G401.6 (cell line): ENCODE measurements around the gene TMEM30B.

Source experiments
- FAIRE-seq: peaks from 2 replicates; lab custom pipeline; 2012; peaks lifted over from hg19 to GRCh38; lab: Jason Lieb, UNC

TMEM30B gene

DNA sequence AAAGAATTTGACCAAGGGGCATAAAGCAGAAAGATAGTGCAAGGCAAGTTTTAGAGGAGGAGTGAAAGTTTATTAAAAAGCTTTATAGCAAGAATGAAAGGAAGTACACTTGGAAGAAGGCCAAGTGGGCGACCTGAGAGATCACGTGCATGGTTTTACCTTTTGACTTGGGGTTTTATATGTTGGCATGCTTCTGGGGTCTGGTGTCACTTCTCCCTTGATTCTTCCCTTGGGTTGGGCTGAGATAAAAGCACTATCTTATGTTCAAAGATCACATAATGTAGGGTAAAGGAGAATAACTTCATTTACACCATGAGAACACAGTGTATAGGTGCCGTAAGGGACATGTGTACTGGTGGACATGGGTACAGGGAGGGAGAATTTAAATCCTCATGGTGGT, 17.7 kb upstream of the TMEM30B start:
- no peak for FAIRE-seq

DNA sequence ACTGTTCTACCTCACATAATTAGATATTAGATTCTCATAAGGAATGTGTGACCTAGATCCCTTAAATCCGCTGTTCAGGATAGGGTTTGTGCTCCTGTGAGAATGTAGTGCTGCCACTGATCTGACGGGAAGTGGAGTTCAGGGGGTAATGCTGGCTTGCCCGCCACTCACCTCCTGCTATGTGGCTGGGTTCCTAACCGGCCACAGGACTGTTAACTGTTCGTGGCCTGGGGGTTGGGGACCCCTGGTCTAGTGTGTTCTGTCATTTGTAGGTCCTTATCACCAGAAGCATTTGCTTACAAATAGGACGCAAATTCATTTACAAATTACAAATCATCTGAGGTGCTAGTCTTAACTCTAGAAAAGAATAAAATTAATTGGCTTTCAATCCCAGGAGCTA, 16.4 kb upstream of the TMEM30B start:
- FAIRE-seq, result no peak

DNA sequence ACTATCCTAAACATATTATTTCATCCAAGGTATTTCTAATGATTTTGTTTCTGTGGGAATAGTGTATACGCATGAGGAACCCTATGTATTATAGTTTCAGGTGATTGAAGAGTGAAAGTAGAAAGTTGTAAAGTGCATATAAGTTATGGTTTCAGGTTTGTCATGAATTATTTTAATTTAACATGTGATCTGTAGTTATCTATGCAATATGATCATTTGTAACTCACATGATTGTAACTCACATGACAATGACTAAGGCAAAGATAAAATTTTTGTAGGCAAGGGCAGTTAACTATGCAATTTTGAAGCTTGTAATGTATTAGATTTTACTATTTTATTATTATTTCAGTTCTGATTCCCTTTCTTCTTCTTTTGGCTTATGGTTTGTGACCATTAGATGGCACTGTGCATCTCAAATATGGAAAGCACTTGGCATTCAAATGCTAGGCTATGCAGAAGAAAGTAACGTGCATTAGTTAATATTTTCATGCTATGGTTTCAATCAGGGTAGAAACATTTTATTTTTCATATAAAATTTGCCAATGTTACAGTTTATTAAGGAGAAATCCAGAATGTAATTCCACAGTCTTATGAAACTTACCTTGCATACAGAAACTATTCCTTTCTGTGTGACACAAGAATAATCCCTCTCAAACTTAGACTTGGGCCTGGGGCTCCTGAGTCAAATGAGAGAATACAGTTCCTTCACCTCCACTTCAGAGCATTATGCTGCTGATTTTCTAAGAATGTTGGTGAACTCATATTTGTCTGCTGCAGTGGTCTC, 15.8 kb upstream of the TMEM30B start:
- FAIRE-seq, result peak; percentile 66

DNA sequence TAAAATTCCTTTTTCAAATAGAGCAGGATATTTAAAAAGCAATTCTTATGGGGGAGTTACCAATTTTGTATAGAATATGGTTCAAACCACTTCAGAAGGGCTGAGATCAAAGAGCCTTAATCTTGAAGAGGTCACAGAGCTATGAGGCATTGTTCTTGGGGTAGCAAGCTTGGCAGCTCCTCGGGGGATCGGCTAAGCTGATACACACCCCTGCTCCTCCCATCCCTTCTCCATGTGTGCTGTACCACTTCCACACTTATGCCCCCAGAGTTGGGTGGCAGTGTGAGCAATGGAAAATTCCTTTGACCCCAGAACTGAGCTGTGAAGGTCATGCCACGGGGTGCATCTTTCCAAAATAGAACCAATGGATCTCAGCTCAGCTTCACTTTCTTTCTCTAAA, 15.0 kb upstream of the TMEM30B start:
- FAIRE-seq, result no peak

DNA sequence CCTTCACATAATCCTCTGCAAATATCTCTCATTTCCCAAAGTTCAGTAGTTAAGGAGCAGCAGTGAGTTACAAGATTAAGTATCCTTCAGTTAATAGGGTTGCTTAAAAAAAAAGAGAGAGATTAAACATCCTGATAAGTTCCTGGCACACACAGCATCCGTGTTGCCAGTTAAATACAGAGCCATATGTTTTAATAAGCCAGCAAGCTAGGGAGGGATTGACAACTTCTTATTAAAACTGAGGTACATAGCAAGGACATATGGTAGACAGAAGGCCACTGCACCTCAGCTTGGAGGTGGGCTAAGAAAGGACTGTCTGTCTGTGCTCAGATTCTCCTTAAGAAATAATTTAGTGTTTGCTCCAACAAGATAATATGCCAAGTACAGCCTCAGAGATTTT, 9.6 kb upstream of the TMEM30B start:
- FAIRE-seq, result no peak

DNA sequence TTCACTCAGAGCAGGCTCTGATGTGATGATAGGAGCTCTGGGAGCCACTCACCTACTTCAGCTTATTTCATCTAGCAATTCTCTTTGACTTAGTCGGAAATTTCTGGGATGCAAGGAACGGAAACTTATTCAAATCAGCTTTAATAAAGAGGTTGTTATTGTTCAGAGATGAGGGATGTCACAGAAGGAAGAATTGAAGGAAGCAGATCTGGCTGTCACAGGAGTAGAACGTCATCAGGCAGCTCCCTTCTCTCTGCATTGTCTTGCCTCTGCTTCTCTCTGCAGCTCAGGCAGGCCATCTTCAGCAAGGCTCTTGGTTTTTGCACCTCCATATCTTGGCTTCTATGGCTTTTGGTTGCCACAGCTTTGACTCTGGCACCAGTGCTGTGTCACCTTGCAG, 7.6 kb upstream of the TMEM30B start:
- FAIRE-seq, result no peak

DNA sequence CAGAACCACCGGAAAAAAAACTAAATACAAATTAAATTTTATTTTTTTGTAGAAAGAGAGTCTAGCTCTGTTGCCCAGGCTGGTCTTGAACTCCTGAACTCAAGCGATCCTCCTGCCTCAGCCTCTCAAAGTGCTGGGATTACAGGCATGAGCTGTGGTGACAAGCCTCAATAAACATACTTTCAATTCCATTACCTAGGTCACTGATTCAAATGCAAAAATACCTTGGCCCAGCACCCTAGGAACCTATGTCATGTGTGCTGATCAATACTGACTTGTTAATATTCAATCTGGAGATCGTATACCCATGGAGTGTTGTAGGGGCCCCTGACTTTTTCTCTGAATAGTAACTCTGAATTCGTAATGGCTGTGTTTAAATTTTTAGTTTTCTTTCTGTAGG, 7.1 kb upstream of the TMEM30B start:
- FAIRE-seq, result no peak

DNA sequence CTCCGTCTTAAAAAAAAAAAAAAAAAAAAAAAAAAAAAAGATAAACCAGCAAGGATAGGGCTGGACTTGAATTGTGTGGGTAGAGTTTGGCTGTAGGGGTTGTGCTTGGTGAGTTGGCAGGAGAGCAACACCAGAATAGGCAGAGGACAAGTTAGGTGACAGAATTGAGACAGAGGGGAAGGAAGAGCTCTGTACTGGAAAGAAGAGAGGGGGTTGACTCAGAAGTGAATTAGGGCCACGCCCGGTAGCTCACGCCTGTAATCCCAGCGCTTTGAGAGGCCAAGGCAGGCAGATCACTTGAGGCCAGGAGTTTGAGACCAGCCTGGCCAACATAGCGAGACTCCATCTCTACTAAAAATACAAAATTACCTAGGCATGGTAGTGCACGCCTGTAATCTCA, 6.1 kb upstream of the TMEM30B start:
- FAIRE-seq, result no peak

DNA sequence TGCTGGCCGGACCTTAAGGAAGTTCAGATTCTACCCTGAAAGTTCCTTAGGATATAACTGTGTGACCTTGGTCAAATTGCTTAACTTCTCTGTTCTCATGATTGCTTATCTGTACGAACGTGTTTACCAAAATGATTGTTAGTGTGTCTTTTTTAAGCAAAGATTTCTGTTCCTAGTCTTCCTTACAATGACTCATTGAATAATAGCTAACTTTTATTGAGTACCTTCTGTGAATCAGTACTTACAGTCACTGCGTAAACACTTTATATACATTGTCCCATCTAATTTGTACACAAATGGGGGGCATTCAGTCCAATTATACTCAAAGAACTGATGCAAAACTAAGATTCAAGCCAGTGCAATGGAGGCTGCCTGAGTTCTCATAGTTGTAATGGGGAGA, 4.2 kb upstream of the TMEM30B start:
- no peak for FAIRE-seq

DNA sequence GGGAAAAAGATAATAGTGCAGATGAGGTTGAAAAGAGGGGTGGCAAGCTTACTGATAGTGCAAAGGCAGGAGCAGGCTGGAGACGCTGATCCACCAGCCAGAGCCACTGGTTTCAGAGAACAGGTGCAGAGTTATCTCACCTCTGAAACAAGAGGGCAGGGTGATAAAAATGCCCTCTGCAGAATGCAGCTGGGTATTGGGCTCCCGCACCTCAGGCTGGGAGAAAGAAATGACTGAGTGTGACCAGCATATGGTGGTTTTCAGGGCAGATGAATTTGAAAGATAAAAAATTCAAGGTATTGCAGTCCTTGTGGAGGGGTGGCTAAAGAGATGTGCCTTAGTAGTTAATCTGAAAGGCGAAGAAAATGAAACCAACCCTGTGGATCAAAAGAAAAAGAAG, 2.9 kb upstream of the TMEM30B start:
- no peak for FAIRE-seq

DNA sequence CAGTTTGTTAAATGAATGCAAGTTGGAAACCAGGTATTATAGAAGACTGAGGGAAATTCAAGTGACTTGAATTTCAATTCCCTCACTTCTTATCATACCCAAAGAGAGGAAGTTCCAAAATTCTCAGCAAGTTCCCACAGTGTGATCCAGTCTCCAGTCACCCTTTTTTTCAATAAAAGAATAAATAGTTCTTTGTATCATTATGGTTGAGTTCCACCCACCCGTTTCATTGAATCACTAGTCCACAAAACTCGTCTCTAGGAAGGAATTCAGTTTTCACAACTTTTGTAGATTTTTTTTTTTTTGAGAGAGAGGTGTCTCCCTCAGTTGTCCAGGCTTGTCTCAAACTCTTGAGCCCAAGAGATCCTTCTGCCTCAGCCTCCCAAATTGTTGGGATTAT, 1.6 kb upstream of the TMEM30B start:
- no peak for FAIRE-seq

DNA sequence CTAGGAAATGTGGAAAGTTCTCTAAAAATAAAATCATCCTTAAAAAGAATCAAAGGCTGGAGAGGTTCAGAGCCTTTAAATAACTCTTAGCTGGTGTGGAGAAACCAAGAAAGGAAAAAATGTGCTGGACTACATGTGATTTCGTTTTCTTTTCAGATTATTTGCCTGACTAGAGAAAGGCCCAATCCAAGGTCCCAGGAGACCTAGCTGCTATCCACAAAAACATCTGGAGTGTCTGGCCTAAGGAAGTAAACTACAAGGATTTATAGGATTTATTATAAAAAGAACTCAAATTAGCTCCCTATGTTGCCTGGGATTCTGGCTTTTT, 774 bp upstream of the TMEM30B start:
- no peak for FAIRE-seq

DNA sequence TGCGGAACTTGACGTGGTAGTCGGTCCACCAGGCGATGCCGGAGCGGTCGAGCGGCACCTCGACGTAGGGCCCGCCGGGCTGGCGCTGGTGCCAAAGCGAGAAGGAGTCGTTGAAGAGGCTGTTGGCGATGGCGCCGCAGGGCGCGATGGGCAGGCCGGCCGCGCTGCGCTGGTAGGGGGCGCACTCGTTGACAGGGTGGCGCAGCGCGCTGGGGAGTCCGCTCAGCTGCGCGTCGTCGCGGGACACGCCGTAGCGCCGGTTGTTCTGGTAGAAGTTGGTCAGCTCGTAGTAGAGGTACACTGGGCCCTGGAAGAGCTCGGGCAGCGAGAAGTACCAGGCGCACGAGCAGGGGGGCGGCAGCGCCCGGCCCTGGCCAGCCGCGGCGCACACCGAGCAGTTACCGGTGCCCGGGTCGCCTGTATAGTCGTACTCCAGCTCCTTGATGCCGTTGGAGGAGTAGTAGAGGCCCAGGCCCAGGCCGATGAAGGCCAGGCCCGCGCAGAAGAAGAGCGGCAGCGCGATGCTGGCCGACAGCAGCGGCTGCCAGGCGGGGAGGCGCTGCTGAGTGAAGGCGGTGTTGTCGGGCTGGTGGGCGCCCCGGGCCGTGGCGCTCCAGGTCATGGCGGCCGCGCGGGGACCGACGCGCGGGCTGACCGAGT, 482 bp downstream of the TMEM30B start:
- FAIRE-seq, result no peak

DNA sequence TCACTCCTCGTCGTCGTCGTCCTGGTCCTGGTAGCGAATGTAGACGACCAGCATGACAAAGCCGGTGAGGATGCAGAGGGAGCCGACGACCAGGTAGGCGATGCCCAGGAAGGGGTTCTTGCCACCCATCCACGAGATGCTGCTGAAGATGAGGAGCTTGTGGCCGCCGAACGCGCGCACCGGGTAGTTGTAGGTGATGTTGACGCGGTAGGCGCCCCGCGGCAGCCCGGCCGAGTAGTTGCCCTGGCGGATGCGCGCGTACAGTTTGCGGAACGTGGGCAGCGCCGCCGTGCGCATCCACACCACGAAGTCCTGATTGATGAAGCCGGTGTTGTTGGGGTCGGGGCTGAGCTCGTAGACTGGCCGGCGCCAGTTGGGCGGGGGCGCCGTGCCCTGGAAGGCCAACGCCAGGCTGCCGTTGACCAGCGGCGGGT, 1.0 kb downstream of the TMEM30B start:
- FAIRE-seq, result no peak

DNA sequence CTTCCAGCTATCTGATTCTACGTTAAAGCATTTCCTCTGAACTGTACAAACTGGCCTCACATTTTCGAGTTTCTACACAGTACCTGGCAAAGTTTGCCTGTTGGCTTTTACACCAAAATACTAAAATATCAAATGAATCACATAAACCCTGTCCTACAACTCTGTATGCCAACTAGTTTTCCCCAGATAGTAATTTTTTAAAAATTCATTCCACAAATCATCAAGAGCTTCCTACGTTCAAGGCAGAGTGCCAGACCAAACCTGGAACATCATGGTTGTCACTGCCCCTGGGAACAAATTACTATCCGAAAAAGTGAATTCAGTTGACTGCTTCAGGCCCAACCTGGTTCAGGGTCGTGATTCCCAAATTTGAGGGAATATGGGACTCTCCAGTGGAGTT, 2.1 kb downstream of the TMEM30B start:
- no peak for FAIRE-seq

DNA sequence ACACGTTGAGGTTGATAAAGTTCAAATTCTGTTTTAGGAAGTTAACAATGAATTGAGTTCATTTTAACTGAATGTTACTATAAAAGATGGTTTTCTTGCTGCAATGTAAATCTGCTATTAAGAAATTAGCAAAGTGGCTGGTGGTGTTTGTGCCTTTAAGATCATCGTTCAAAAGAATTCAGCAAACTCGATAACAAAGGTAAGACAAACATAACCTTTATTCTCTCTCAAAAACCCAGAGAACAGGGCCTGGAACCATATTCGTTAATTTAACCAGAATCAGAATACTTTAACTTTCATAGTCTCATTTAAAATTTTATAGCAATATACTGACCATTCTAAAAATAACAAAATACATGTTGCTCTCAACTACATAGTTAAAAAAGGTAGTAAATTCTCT, 3.4 kb downstream of the TMEM30B start:
- no peak for FAIRE-seq

DNA sequence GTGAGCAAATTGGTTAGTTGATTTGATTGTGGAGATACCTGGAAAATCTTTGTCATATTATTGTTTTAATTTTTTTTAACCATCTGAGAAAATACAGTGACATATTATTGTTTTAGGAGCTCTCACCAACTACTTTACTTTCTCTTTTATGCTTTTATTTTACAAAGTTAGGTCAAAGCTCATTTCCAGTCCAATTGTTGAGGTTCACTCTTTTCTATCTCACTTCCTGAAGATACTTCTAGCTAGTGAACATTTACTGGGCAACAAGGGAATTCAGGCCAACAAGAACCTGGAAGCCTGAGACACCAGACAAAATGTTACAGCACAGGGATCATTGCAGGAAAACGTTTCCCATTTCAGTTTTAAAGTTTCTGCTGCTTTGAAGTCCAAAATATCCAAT, 3.9 kb downstream of the TMEM30B start:
- no peak for FAIRE-seq

DNA sequence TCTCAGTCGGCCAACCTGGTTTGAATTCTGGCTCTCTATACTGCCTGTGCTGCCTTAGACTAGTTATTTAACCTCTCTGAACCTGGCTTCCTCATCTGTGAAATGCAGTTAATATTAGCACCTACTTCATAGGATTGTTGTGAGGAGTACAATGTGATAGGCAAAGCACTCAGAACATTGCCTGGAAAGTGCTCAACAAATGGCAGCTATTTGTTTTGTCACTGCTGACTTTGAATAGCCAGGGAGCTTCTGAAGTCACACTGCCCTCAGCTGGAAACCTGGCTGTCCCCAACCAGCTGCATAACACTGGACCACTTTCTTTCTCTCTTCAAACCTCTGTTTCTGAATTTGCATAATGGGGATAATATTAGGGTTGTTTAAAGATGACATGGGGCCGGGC, 9.6 kb downstream of the TMEM30B start:
- no peak for FAIRE-seq

DNA sequence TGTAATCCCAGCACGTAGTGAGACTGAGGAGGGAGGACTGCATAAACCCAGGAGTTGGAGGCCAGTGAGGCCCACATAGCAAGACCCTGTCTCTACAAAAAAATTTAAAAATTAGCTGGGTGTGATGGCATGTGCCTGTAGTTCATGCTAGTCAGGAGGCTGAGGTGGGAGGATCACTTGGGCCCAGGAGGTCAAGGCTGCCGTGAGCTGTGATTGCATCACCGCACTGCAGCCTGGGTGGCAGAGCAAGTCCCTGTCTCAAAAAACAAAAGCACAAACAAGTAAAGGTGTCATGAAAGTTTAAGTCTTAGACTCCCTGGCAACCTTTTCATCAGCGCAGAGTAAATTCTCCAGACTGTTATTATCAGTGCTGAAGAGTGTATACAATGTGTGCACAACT, 10.4 kb downstream of the TMEM30B start:
- no peak for FAIRE-seq

DNA sequence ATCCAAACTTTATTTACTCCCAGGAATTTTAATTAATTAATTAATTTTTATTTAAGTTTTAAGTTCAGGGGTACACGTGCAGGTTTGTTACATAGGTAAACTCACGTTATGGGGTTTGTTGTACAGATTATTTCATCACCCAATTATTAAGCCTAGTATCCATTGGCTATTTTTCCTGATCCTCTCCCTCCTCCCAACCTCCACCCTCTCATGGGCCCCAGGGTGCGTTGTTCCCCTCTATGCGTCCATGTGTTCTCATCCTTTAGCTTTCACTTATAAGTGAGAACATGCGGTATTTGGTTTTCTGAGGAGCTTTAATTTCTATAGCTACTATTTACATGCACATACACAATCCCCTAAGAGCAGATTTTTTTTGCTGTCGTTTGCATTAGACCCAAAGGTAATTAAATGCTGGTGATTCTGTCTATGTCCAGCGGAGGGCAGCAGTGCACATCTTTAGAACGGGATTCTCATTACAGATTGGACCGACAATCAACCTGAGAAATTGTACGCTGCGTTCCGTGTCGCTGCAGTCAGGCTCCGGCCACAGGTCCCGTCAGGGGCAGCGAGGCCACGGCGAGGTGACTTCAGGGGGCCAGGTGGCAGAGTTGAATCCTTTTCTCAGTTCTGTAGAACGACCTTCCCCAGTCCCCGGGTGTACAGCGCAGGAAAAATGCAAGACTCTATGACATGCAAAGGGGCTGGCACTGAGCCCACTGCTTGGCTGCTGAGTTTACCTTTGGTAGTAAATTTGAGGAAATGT, 11.6 kb downstream of the TMEM30B start:
- no peak for FAIRE-seq

DNA sequence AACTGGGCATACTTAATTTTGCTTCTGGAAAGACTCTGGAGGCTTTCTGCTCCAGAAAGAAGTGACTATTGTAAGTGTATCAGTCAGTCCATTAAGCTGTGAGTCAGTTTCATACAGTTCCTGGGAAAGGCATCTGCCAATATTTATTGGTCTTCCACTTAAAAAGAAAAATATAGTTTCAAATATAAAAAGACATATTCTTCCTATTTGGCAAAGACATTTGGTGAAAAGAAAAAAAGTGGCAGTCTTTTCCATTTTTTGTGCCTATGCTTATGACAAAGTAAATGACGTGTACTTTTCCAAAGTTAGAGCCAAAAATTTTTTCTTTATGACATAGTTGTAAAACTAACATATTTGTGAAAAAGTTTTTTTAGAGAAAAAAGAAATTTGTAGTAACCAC, 12.3 kb downstream of the TMEM30B start:
- peak; percentile 76 for FAIRE-seq

DNA sequence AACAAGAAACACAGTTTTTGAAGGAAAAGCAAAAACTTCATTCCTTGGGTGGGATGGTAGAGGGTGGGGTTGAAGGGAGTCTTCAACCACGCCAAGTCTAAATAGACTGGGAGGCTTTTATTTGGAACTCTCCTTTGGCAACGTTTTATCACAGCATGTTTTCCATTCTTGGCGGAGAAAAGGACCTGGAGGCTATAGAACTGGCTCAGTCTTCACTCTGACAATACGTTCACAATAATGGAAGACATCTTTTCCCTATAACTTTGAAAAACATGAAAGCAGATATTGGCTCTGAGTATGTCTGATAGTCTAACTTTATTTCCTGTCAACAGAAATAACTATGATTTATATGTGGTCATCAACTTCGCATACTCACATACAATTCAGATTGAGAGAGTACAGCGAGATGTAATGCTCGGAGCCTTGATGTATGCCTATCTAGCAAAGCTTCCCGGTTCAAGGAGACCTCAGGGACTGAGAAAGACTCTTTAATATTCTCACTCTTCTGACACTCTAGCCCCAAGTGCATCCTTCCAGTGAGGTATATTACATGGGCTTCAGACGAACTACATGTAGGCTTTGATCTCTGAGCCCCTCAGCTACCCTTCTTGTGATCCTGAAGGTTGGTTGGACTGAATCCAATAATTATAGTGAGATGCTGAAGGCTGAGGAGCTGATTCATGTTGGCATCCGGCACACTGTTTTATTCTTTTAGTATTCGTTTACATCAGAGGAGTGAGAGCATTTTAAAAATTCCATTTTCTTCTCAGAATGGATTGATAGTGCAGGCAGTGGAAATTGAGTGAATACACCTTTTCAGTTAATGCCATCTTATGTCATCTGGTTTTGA, 14.0 kb downstream of the TMEM30B start:
- FAIRE-seq, result no peak

DNA sequence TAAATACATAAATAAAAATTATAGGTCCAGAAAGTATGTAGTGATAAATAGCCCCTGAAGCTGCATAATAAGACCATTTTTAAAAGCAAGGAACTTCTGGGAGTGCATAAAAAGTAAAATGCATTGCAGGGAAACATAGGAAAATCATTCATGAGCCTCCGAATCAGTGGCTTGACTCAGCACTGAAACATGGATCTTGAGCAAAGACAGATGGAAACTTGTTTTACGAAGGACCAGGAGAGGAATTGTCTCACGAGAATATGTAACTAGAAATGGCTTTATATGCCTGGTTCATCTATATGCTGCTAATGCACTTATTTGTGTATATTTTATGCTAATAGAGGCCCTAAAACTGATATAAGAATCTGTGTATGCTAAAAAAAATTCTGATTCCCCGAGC, 14.7 kb downstream of the TMEM30B start:
- no peak for FAIRE-seq
